Measurements from ENCODE around the gene POLG. TPM values are rescaled to one million over a fixed set of nuclear protein-coding genes. Genes with fewer than 3 reads are reported as not detected.
"Not testable (repeated sequence)": the region's sequence is repeated elsewhere in the genome, so short reads cannot be mapped to it uniquely, and the experiment has no call there.

POLG gene
- total RNA-seq, 1 donor from 2014 or later: 124 TPM

DNA sequence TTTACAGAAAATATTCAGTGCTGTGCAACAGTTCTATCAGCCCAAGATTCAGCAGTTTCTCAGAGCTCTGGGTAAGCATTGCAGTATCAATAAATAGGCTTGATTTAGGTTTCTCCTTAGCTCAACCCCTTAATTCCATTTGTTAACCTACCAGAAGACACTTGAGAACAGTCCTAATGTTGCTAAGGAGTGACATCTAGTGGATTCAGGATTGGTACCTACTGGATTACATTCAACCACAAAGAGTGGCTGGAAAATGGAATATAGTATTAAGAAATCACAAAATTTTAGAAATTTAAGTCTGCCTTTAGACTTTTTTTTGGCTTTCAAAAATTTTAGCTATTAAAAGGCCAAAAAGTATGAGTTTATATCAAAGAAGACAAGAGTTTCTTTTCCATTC lies 34.7 kb downstream of the POLG start:
- H3K4me1 Mint-ChIP-seq: peaks cover 35% of the 10 kb centered on the region
- H3K27me3 Mint-ChIP-seq: no peaks in the 10 kb centered on the region
- intact Hi-C loops (cut with micrococcal nuclease): no loop called here
- H3K9me3 Mint-ChIP-seq: no peaks in the 10 kb centered on the region
- no peak overlapping the region for H3K4me3 Mint-ChIP-seq
- peaks cover 71% of the 10 kb centered on the region for H3K36me3 Mint-ChIP-seq (ENCODE audit: low read depth)
- no peak for DNase-seq
- H3K27ac Mint-ChIP-seq: peak overlapping the region; percentile 86

- H3K4me1 Mint-ChIP-seq: peaks cover 3% of the 10 kb centered on the region
- no peaks in the 10 kb centered on the region for H3K9me3 Mint-ChIP-seq
- no peak overlapping the region for H3K4me3 Mint-ChIP-seq
- no peaks in the 10 kb centered on the region for H3K27me3 Mint-ChIP-seq
- no peak overlapping the region for H3K27ac Mint-ChIP-seq
- H3K36me3 Mint-ChIP-seq (ENCODE audit: low read depth): peaks cover 61% of the 10 kb centered on the region
- intact Hi-C loops (cut with micrococcal nuclease): no loop called here
- DNase-seq: no peak
Measured at GRCh38 chr15:89293012-89293411, 41.6 kb downstream of the POLG start.

GRCh38 chr15:89291934-89292438 lies 42.6 kb downstream of the POLG start:
- Mint-ChIP-seq H3K4me3 (no peak overlapping the region), H3K27me3 (no peaks in the 10 kb centered on the region), H3K36me3 (ENCODE audit: low read depth) (peaks cover 59% of the 10 kb centered on the region), H3K4me1 (no peaks in the 10 kb centered on the region), H3K27ac (no peak overlapping the region), H3K9me3 (no peaks in the 10 kb centered on the region)
- DNase-seq: no peak
- intact Hi-C loops (cut with micrococcal nuclease): no loop called here

DNA sequence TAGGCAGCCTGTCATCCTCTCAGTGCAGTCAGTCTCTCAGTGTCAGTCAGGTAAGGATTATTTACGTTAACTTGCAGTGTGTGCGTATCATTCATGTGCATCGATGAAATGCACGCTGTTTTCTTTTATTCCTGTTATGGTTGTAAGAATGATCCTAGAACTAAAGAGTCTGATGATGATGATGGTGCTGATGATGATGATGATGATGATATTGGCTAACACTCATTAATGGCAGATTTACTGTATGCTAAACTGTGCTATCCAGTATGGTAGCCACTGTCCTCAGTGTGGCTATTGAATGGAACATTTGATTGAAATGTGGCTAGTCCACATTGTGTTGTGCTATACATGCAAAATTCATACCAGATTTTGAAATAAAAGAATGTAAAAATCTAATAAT lies 51.4 kb downstream of the POLG start:
- no peak overlapping the region for H3K27ac Mint-ChIP-seq
- DNase-seq: no peak
- peaks cover 65% of the 10 kb centered on the region for H3K36me3 Mint-ChIP-seq (ENCODE audit: low read depth)
- H3K27me3 Mint-ChIP-seq: no peaks in the 10 kb centered on the region
- H3K4me1 Mint-ChIP-seq: peaks cover 2% of the 10 kb centered on the region
- no peaks in the 10 kb centered on the region for H3K9me3 Mint-ChIP-seq
- intact Hi-C loops (cut with micrococcal nuclease): loop anchor here (5.0 kb wide), 1 partner anchor 36 kb away; no protein-coding TSS in a partner anchor
- H3K4me3 Mint-ChIP-seq: no peak overlapping the region

- intact Hi-C loops (cut with micrococcal nuclease): loop anchor here (5.0 kb wide), 1 partner anchor 35 kb away; no protein-coding TSS in a partner anchor
- H3K9me3 Mint-ChIP-seq: no peaks in the 10 kb centered on the region
- H3K4me3 Mint-ChIP-seq: no peak overlapping the region
- DNase-seq: no peak
- peaks cover 2% of the 10 kb centered on the region for H3K4me1 Mint-ChIP-seq
- no peaks in the 10 kb centered on the region for H3K27me3 Mint-ChIP-seq
- no peak overlapping the region for H3K27ac Mint-ChIP-seq
- H3K36me3 Mint-ChIP-seq (ENCODE audit: low read depth): peaks cover 67% of the 10 kb centered on the region
Measured at GRCh38 chr15:89282631-89283030, 52.0 kb downstream of the POLG start.

DNA sequence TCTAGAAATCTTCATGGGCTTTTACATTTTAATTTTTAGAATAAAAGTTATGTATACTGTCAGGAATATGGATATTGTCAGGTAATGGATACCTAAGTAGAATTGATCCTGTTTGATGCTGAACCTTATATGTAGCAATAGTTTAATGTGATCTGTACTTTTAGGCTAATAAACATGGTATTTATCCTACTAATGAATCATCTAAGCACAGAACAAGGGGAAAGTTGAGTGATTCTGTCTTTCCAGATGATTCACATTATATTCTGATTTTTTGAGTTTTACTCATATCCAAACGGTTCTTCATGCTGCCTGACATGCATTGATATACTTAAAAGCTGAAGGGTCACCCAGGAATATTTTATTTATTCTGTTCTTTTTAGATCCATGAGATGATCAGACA lies 56.3 kb downstream of the POLG start:
- intact Hi-C loops (cut with micrococcal nuclease): no loop called here
- DNase-seq: no peak
- no peak overlapping the region for H3K27ac Mint-ChIP-seq
- no peaks in the 10 kb centered on the region for H3K27me3 Mint-ChIP-seq
- peaks cover 51% of the 10 kb centered on the region for H3K36me3 Mint-ChIP-seq (ENCODE audit: low read depth)
- H3K4me3 Mint-ChIP-seq: no peak overlapping the region
- peaks cover 2% of the 10 kb centered on the region for H3K4me1 Mint-ChIP-seq
- no peaks in the 10 kb centered on the region for H3K9me3 Mint-ChIP-seq

- H3K4me1 Mint-ChIP-seq; H3K27me3 Mint-ChIP-seq; H3K9me3 Mint-ChIP-seq; H3K4me3 Mint-ChIP-seq; intact Hi-C loops (cut with micrococcal nuclease); H3K27ac Mint-ChIP-seq; DNase-seq: not testable (repeated sequence)
- peaks cover 43% of the 10 kb centered on the region for H3K36me3 Mint-ChIP-seq (ENCODE audit: low read depth)
Measured at GRCh38 chr15:89277281-89277680, 57.3 kb downstream of the POLG start.

Other genes with a start within 250 kb of the POLG start
- gene ABHD2, start 246.4 kb downstream of the POLG start, total RNA-seq: 75.2 and 76.6 TPM in 2 replicates
- not detected in 2 replicates for gene RLBP1, start 113.2 kb downstream of the POLG start, total RNA-seq
- 189 and 210 TPM in 2 replicates for gene FANCI, start 90.8 kb downstream of the POLG start, total RNA-seq
- gene RHCG, start 161.8 kb upstream of the POLG start, total RNA-seq: not detected in 2 replicates
- 18.8 and 21.0 TPM in 2 replicates for gene TICRR, start 240.6 kb upstream of the POLG start, total RNA-seq

Data from activated CD4-positive, alpha-beta T cell treated with anti-CD3 and anti-CD28 coated beads, Interleukin-2, amount 10 ng/mL, durations not matched to agents 24 days and 14 days (primary cell).